ENCODE data around the gene ITFG2. TPM values are rescaled to one million over a fixed set of nuclear protein-coding genes. Genes with fewer than 3 reads are reported as not detected.
A peak's percentile ranks its signal among the peaks of the same experiment; 100 is the strongest.

Gene ITFG2
- total and polyA plus RNA-seq, 12 donors, result 10.4 to 30.3 (median 13.3) TPM

DNA sequence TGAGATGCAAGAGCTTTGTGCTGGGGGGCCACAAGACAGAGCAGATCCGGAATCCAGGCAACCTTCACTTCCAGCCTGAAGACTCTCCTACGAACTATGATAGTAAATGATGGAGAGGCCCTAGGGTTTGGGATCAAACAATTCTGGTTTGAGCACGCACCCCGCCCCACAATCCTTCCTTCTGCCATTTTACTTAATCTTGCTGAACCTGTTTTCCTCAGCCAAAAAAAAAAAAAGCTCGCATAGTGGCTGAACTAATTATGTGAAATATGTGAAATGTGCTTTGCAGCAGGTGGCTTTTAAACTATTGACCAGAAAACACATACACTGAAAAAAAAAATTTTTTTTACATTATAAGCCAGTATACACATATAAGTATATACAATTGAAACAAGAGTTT is 667 bp upstream of the ITFG2 start:
- TF ChIP-seq CTCF (IDR thresholded peaks at IDR 0.05), result no peak
- H3K9me3 ChIP-seq, result no peaks in the 10 kb centered on the region
- intact Hi-C loops (cut with DNase I), result loop anchor here in 2 of 10 donors (2.0 kb wide), 2 partner anchors 15 to 17 kb away; partner anchors contain the start of gene FKBP4 (in 1 of the 2)
- no peaks in the 10 kb centered on the region for H3K27me3 ChIP-seq
- peak overlapping the region; percentile 83 to 99 (median 92) for H3K27ac ChIP-seq
- no peak for ATAC-seq
- 78 to 87% methylated on average over 5 of the region's 5 CpGs for WGBS, 2 donors
- H3K36me3 ChIP-seq, result peaks cover 0 to 23% (median 6%) of the 10 kb centered on the region in 9 donors
- peak overlapping the region in 9 of 10 donors; percentile 57 to 88 (median 73) for H3K4me3 ChIP-seq
- DNase-seq, result no peak
- H3K4me1 ChIP-seq, result peaks cover 3 to 26% (median 21%) of the 10 kb centered on the region in 9 donors

- peak; percentile 0 to 54 (median 43) for ATAC-seq
- peak; percentile 36 to 72 (median 55) for TF ChIP-seq CTCF (IDR thresholded peaks at IDR 0.05)
- Histone ChIP-seq H3K27ac (peak overlapping the region; percentile 83 to 99 (median 92)), H3K27me3 (no peaks in the 10 kb centered on the region), H3K4me3 (peak overlapping the region; percentile 36 to 88 (median 70)), H3K36me3 (peaks cover 0 to 36% (median 13%) of the 10 kb centered on the region in 9 donors), H3K4me1 (peaks cover 3 to 26% (median 21%) of the 10 kb centered on the region in 9 donors), H3K9me3 (no peaks in the 10 kb centered on the region)
- DNase-seq, result peak in 1 of 2 donors; percentile 37
- WGBS, 2 donors, result 15 to 17% methylated on average over 10 of the region's 10 CpGs
- intact Hi-C loops (cut with DNase I), result loop anchor here in 2 of 10 donors (2.0 kb wide), 2 partner anchors 17 to 19 kb away; partner anchors contain the start of gene FKBP4 (in 1 of the 2)
These were observed 1.0 kb downstream of the ITFG2 start for GRCh38 chr12:2813214-2814185.

DNA sequence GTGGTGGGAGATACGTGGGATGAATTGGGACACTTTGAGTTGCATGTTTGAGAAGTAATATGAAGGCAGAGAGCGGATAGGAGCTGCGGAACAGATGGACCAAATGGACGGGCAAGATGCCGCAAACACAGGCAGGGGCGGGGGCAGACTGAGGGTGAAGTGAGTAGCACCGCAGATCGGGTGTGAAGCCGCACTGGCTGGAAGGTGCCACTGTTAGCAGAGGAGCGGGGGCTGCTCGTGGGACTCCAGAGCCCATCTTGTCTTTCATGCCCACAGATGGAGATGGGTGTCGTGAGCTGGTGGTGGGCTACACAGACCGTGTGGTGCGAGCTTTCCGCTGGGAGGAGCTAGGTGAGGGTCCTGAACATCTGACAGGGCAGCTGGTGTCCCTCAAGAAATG is 7.3 kb downstream of the ITFG2 start:
- intact Hi-C loops (cut with DNase I), result no loop called here
- H3K36me3 ChIP-seq, result peaks cover 0 to 99% (median 59%) of the 10 kb centered on the region in 9 donors

More for the DNA sequence above, 7.3 kb downstream of the ITFG2 start:
- DNase-seq, result no peak
- Histone ChIP-seq H3K27me3 (no peaks in the 10 kb centered on the region), H3K4me3 (no peak overlapping the region), H3K27ac (no peak overlapping the region), H3K9me3 (no peaks in the 10 kb centered on the region), H3K4me1 (peaks cover 0 to 3% (median 0%) of the 10 kb centered on the region in 9 donors)
- WGBS, 2 donors, result 96 to 98% methylated on average over 15 of the region's 15 CpGs
- ATAC-seq, result no peak
- no peak for TF ChIP-seq CTCF (IDR thresholded peaks at IDR 0.05)

Data from heart right ventricle (tissue), 16 donors.